Esophagus squamous epithelium (tissue), 5 donors: ENCODE data around the gene TRPC4. TPM values are rescaled to one million over a fixed set of nuclear protein-coding genes. Genes with fewer than 3 reads are reported as not detected.

Experiments used
- DNase-seq: peaks from one replicate; lab custom pipeline; 2025; lab: John Stamatoyannopoulos, UW
- H3K27ac ChIP-seq, 4 donors: fragments of 200-600 bp; sonication (generic); one replicate each; pipeline ENCODE4 v1.5.1; 2016 to 2019; ENCODE audit warnings: mild to moderate bottlenecking in 1 of 4
- H3K27me3 ChIP-seq, 4 donors: fragments of 200-600 bp; sonication (generic); 1 replicate in 3 of 4; 2 replicates in 1 of 4; pipeline versions ENCODE4 v1.5.1 to v1.6.0; 2017 to 2021; ENCODE audit warnings: antibody characterized with exemption in 1 of 4
- H3K36me3 ChIP-seq, 3 donors: fragments of 200-600 bp; sonication (generic); one replicate each; pipeline ENCODE4 v1.5.1; 2016 to 2019
- H3K4me1 ChIP-seq, 3 donors: fragments of 200-600 bp; sonication (generic); one replicate each; pipeline ENCODE4 v1.5.1; 2017 to 2019
- H3K4me3 ChIP-seq, 4 donors: fragments of 200-600 bp; sonication (generic); 1 replicate in 3 of 4; 2 replicates in 1 of 4; pipeline ENCODE4 v1.5.1; 2016 to 2019; ENCODE audit warnings: mild to moderate bottlenecking in 2 of 4, moderate library complexity in 1 of 4
- H3K9me3 ChIP-seq, 3 donors: fragments of 200-600 bp; sonication (generic); one replicate each; pipeline ENCODE4 v1.5.1; 2016 to 2019
- CTCF ChIP-seq, 6 experiments: fragments of 450-650 bp in 4 of 6; fragments of 200-600 bp in 2 of 6; sonication (generic) in 2 of 6; IDR thresholded peaks; one replicate each; pipeline ENCODE4 v1.5.1; 2016 to 2019; ENCODE audit warnings: antibody characterized with exemption in 6 of 6, mild to moderate bottlenecking in 4 of 6, moderate library complexity in 4 of 6
- POLR2A ChIP-seq, 4 donors: fragments of 450-650 bp; IDR thresholded peaks; one replicate each; pipeline ENCODE4 v1.6.1; 2017; ENCODE audit warnings: antibody characterized with exemption in 4 of 4, mild to moderate bottlenecking in 4 of 4, moderate library complexity in 3 of 4
- WGBS, 2 donors: methylation state at CpG; one replicate each; pipeline ENCODE4 v1.1.5; 2018; 5-methylcytosine and 5-hydroxymethylcytosine counted together
- intact Hi-C: fragments of 100-400 bp; cut with DNase I; formaldehyde crosslinking; loops from one replicate; pipeline ENCODE4 v1.15.0; 2022
- total RNA-seq, 4 donors: library from RNA; depleted of rRNA; stranded (reverse); fragments of >200 nt; gene quantifications; one replicate each; pipeline ENCODE4 v1.1.0, GENCODE V29; 2016
- donor health status: DM: yes; HTN: yes; CAD: no.

TRPC4 gene
- total RNA-seq, 4 donors from 2014 or later, result 0.09 to 0.19 (median 0.13) TPM; not detected in 1

GRCh38 chr13:37777676-37778075 is 91.9 kb downstream of the TRPC4 start:
- no peaks in the 10 kb centered on the region for H3K27me3 ChIP-seq
- no peaks in the 10 kb centered on the region for H3K4me1 ChIP-seq
- H3K27ac ChIP-seq, result no peak overlapping the region
- TF ChIP-seq POLR2A (IDR thresholded peaks at IDR 0.05), result no peak
- TF ChIP-seq CTCF (IDR thresholded peaks at IDR 0.05), result no peak
- no peaks in the 10 kb centered on the region for H3K9me3 ChIP-seq
- intact Hi-C loops, result no loop called here
- no peaks in the 10 kb centered on the region for H3K36me3 ChIP-seq
- no peak overlapping the region for H3K4me3 ChIP-seq
- DNase-seq, result no peak

GRCh38 chr13:37775871-37776270 is 93.7 kb downstream of the TRPC4 start:
- no peak overlapping the region for H3K27ac ChIP-seq
- H3K9me3 ChIP-seq, result no peaks in the 10 kb centered on the region
- no peak overlapping the region for H3K4me3 ChIP-seq
- intact Hi-C loops, result no loop called here
- no peaks in the 10 kb centered on the region for H3K4me1 ChIP-seq
- H3K36me3 ChIP-seq, result no peaks in the 10 kb centered on the region
- no peak for DNase-seq
- 64% methylated on average over 1 of the region's 1 CpG for WGBS, 2 donors
- TF ChIP-seq POLR2A (IDR thresholded peaks at IDR 0.05), result no peak
- no peak for TF ChIP-seq CTCF (IDR thresholded peaks at IDR 0.05)
- H3K27me3 ChIP-seq, result no peaks in the 10 kb centered on the region

GRCh38 chr13:37772644-37773043 is 96.9 kb downstream of the TRPC4 start:
- no peak overlapping the region for H3K27ac ChIP-seq
- H3K4me1 ChIP-seq, result no peaks in the 10 kb centered on the region
- intact Hi-C loops, result no loop called here
- no peaks in the 10 kb centered on the region for H3K9me3 ChIP-seq
- TF ChIP-seq POLR2A (IDR thresholded peaks at IDR 0.05) (no peak), CTCF (IDR thresholded peaks at IDR 0.05) (no peak)
- DNase-seq, result no peak
- WGBS, 2 donors, result 72 to 74% methylated on average over 7 of the region's 7 CpGs
- no peaks in the 10 kb centered on the region for H3K27me3 ChIP-seq
- no peak overlapping the region for H3K4me3 ChIP-seq
- H3K36me3 ChIP-seq, result no peaks in the 10 kb centered on the region

- H3K4me1 ChIP-seq, result no peaks in the 10 kb centered on the region
- H3K27me3 ChIP-seq, result no peaks in the 10 kb centered on the region
- H3K27ac ChIP-seq, result no peak overlapping the region
- H3K9me3 ChIP-seq, result no peaks in the 10 kb centered on the region
- intact Hi-C loops, result no loop called here
- DNase-seq, result no peak
- H3K36me3 ChIP-seq, result no peaks in the 10 kb centered on the region
- H3K4me3 ChIP-seq, result no peak overlapping the region
- no peak for TF ChIP-seq CTCF (IDR thresholded peaks at IDR 0.05)
- TF ChIP-seq POLR2A (IDR thresholded peaks at IDR 0.05), result no peak
- WGBS, 2 donors, result 77 to 86% methylated on average over 2 of the region's 2 CpGs
Measured at GRCh38 chr13:37769545-37769944, 100.0 kb downstream of the TRPC4 start.

- Histone ChIP-seq H3K9me3 (no peaks in the 10 kb centered on the region), H3K4me3 (no peak overlapping the region), H3K27ac (no peak overlapping the region), H3K4me1 (no peaks in the 10 kb centered on the region), H3K27me3 (no peaks in the 10 kb centered on the region), H3K36me3 (no peaks in the 10 kb centered on the region)
- intact Hi-C loops, result no loop called here
- no peak for DNase-seq
- 52 to 53% methylated on average over 2 of the region's 2 CpGs for WGBS, 2 donors
- TF ChIP-seq CTCF (IDR thresholded peaks at IDR 0.05) (peak in 1 of 6 experiments; percentile 10), POLR2A (IDR thresholded peaks at IDR 0.05) (no peak)
Measured at GRCh38 chr13:37769078-37769477, 100.5 kb downstream of the TRPC4 start.
